GM21447 (cell line): Measurements from ENCODE around the gene LEKR1.

ENCODE experiments used
- ATAC-seq: cut with Tn5 transposase; IDR thresholded peaks from one replicate; pipeline ENCODE4 v1.9.1; 2021; ENCODE audit not compliant: unreplicated experiment

Gene LEKR1

DNA sequence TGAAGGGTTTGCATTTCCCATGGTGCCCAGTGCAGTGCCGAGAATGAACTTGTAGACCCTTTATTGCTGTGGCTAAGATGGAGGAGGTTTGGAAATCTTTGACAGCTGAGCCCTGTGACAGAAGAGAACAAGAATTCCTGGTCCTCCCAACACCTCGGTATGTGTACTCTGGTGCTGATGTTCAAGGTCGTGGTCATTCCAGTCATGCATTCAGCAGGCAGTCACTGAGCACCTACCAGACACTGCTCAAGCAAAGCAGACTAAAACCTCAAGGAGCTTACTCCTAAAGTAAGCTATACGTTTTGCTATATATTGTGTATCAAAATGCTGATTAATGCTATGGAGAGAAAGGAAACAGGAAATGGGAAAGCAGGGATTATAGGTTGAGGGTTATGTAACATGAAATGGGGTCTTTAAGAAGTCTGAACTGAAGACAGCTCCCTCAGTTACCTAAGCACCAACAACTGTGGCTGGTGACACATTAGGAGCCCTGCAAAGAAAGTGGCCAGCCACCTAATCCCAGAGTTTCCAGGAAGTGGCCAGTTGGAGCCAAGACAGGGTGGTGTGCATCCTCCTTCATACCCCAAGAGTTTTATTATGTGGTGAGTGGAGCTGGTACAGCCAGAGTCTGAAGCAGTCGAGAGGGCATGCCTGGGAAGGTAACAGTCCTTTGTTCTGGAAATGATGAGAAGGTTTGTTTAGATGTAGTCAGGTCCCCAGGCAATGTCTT lies 268.8 kb downstream of the LEKR1 start:
- ATAC-seq = no peak
